Liver (tissue), 9 donors: Measurements from ENCODE around the gene ANKFN1. TPM values are rescaled to one million over a fixed set of nuclear protein-coding genes. Genes with fewer than 3 reads are reported as not detected.

Experiments used
- DNase-seq: peaks from one replicate; pipeline ENCODE4 v3.0.0-alpha.2; 2017; ENCODE audit warnings: low spot score
- H3K27ac ChIP-seq, 2 donors: one replicate each; pipeline ENCODE4 v1.7.0; 2013; ENCODE audit warnings: inconsistent platforms in 2 of 2, low read length in 2 of 2, control low read depth in 1 of 2, low read depth in 1 of 2, mild to moderate bottlenecking in 1 of 2
- H3K27me3 ChIP-seq, 4 donors: one replicate each; pipeline versions ENCODE4 v1.6.1 to v1.7.0; 2013; ENCODE audit warnings: low read length in 3 of 4, inconsistent platforms in 1 of 4, mild to moderate bottlenecking in 1 of 4, moderate library complexity in 1 of 4; ENCODE audit not compliant: control insufficient read depth in 4 of 4, insufficient read depth in 4 of 4
- H3K36me3 ChIP-seq, 4 donors: one replicate each; pipeline versions ENCODE4 v1.6.1 to v1.7.0; 2013; ENCODE audit warnings: low read length in 3 of 4, mild to moderate bottlenecking in 3 of 4, low read depth in 1 of 4, moderate library complexity in 1 of 4; ENCODE audit not compliant: control insufficient read depth in 4 of 4, insufficient read depth in 3 of 4
- H3K4me1 ChIP-seq, 4 donors: one replicate each; pipeline versions ENCODE4 v1.6.1 to v1.7.0; 2013; ENCODE audit warnings: low read length in 3 of 4, mild to moderate bottlenecking in 3 of 4, moderate library complexity in 1 of 4; ENCODE audit not compliant: control insufficient read depth in 4 of 4, insufficient read depth in 4 of 4
- H3K4me3 ChIP-seq, 3 donors: one replicate each; pipeline versions ENCODE4 v1.6.1 to v1.7.0; 2013; ENCODE audit warnings: low read length in 3 of 3, control low read depth in 1 of 3, low read depth in 1 of 3, mild to moderate bottlenecking in 1 of 3
- H3K9ac ChIP-seq, 2 donors: one replicate each; pipeline ENCODE4 v1.7.0; 2013; ENCODE audit warnings: low read length in 2 of 2, mild to moderate bottlenecking in 2 of 2, moderate library complexity in 2 of 2, control low read depth in 1 of 2, low read depth in 1 of 2
- H3K9me3 ChIP-seq, 4 donors: one replicate each; pipeline versions ENCODE4 v1.6.1 to v1.7.0; 2013; ENCODE audit warnings: low read length in 3 of 4; ENCODE audit not compliant: control insufficient read depth in 4 of 4
- ATF3 ChIP-seq: IDR thresholded peaks from 2 replicates; pipeline ENCODE4 v1.6.1; 2016; ENCODE audit warnings: antibody characterized with exemption
- CTCF ChIP-seq: fragments of 150-350 bp; IDR thresholded peaks from 2 replicates; pipeline ENCODE4 v1.5.1; 2017; ENCODE audit warnings: improper control_type of control experiment, low read depth, low read length; ENCODE audit not compliant: missing input control
- EGR1 ChIP-seq, 2 donors: IDR thresholded peaks; 2 replicates each; pipeline ENCODE4 v1.6.1; 2016 to 2018; ENCODE audit warnings: antibody characterized with exemption in 2 of 2, low read depth in 2 of 2
- FOXA1 ChIP-seq: IDR thresholded peaks from 2 replicates; pipeline ENCODE4 v1.6.1; 2016; ENCODE audit warnings: antibody characterized with exemption
- FOXA2 ChIP-seq: IDR thresholded peaks from 2 replicates; pipeline ENCODE4 v1.6.1; 2016; ENCODE audit warnings: antibody characterized with exemption
- GABPA ChIP-seq, 2 donors: IDR thresholded peaks in 1 of 2; conservative IDR thresholded peaks in 1 of 2; 2 replicates each; pipeline ENCODE4 v1.6.1; 2016; ENCODE audit warnings: antibody characterized with exemption in 2 of 2, mild to moderate bottlenecking in 1 of 2, moderate library complexity in 1 of 2
- HNF4A ChIP-seq, 2 donors: conservative IDR thresholded peaks; 2 replicates each; pipeline ENCODE4 v1.6.1; 2016; ENCODE audit warnings: antibody characterized with exemption in 2 of 2, mild to moderate bottlenecking in 2 of 2
- HNF4G ChIP-seq: IDR thresholded peaks from 2 replicates; pipeline ENCODE4 v1.6.1; 2016; ENCODE audit warnings: antibody characterized with exemption
- MAX ChIP-seq: IDR thresholded peaks from 2 replicates; pipeline ENCODE4 v1.6.1; 2016; ENCODE audit warnings: antibody characterized with exemption
- NR2F2 ChIP-seq: IDR thresholded peaks from 2 replicates; pipeline ENCODE4 v1.6.1; 2016; ENCODE audit warnings: antibody characterized with exemption
- RAD21 ChIP-seq, 2 donors: IDR thresholded peaks; 2 replicates each; pipeline ENCODE4 v1.6.1; 2016; ENCODE audit warnings: antibody characterized with exemption in 2 of 2, mild to moderate bottlenecking in 2 of 2
- RXRA ChIP-seq, 2 donors: IDR thresholded peaks; 2 replicates each; pipeline ENCODE4 v1.6.1; 2017 to 2018; ENCODE audit warnings: antibody characterized with exemption in 2 of 2, mild to moderate bottlenecking in 1 of 2
- SP1 ChIP-seq: IDR thresholded peaks from 2 replicates; pipeline ENCODE4 v1.6.1; 2018; ENCODE audit warnings: antibody characterized with exemption, mild to moderate bottlenecking
- TAF1 ChIP-seq: conservative IDR thresholded peaks from 2 replicates; pipeline ENCODE4 v1.6.1; 2016; ENCODE audit warnings: antibody characterized with exemption, mild to moderate bottlenecking
- YY1 ChIP-seq: IDR thresholded peaks from 2 replicates; pipeline ENCODE4 v1.6.1; 2016; ENCODE audit warnings: antibody characterized with exemption, mild to moderate bottlenecking
- WGBS: extraction: QIAGEN DNeasy Blood & Tissue Kit; methylation state at CpG from one replicate; pipeline ENCODE4 v1.1.7; 2013; 5-methylcytosine and 5-hydroxymethylcytosine counted together
- polyA plus RNA-seq, 2 donors: library from polyadenylated mRNA; stranded (reverse) in 1 of 2; unstranded in 1 of 2; fragments of 200-250 nt in 1 of 2; fragments of >200 nt in 1 of 2; fragmentation: Nextera tagmentation in 1 of 2; extraction: Ambion mirVana in 1 of 2; gene quantifications; one replicate each; pipeline versions ENCODE4 v1.2.1 to v1.2.3, GENCODE V29; 2013 to 2015
- total RNA-seq, 2 donors: library from RNA; depleted of rRNA; stranded (reverse); fragments of >200 nt; gene quantifications; one replicate each; pipeline ENCODE4 v1.2.3, GENCODE V29; 2014
- TF ChIP-seq, protein P1 (sequence below): IDR thresholded peaks from 2 replicates; pipeline ENCODE4 v1.6.1; 2016; ENCODE audit warnings: antibody characterized with exemption, mild to moderate bottlenecking
- donor health status: healthy.
- donor health status: healthy.
- donor health status: healthy.
- donor health status: healthy.
- donor health status: healthy.

ANKFN1 gene
- total and polyA plus RNA-seq, 4 donors: not detected

DNA sequence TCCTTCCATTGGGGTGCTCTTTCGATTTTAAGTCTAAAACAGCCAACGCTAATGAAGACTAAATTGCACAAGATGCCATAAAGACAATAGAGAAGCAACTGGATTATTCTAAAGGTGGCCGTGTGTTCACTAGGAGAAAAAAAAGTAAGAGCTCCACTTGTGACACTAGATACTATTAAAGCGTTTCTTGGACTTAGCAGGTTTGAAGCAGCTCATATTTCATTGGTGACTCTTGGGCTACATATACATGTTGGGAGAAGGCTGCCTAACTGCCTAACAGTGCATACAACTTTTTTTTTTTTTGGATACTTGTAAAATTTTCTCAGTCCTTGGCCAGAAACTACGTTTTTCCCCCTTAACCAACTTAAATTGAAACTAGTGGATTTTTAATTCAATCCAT is 328.4 kb downstream of the ANKFN1 start:
- Histone ChIP-seq H3K9ac (no peak overlapping the region), H3K4me1 (no peaks in the 10 kb centered on the region), H3K4me3 (no peak overlapping the region), H3K9me3 (no peaks in the 10 kb centered on the region), H3K27me3 (no peaks in the 10 kb centered on the region), H3K27ac (no peak overlapping the region), H3K36me3 (no peaks in the 10 kb centered on the region)
- no peak for DNase-seq
- 82% methylated on average over 5 of the region's 5 CpGs for WGBS
- TF ChIP-seq, protein P1, sequence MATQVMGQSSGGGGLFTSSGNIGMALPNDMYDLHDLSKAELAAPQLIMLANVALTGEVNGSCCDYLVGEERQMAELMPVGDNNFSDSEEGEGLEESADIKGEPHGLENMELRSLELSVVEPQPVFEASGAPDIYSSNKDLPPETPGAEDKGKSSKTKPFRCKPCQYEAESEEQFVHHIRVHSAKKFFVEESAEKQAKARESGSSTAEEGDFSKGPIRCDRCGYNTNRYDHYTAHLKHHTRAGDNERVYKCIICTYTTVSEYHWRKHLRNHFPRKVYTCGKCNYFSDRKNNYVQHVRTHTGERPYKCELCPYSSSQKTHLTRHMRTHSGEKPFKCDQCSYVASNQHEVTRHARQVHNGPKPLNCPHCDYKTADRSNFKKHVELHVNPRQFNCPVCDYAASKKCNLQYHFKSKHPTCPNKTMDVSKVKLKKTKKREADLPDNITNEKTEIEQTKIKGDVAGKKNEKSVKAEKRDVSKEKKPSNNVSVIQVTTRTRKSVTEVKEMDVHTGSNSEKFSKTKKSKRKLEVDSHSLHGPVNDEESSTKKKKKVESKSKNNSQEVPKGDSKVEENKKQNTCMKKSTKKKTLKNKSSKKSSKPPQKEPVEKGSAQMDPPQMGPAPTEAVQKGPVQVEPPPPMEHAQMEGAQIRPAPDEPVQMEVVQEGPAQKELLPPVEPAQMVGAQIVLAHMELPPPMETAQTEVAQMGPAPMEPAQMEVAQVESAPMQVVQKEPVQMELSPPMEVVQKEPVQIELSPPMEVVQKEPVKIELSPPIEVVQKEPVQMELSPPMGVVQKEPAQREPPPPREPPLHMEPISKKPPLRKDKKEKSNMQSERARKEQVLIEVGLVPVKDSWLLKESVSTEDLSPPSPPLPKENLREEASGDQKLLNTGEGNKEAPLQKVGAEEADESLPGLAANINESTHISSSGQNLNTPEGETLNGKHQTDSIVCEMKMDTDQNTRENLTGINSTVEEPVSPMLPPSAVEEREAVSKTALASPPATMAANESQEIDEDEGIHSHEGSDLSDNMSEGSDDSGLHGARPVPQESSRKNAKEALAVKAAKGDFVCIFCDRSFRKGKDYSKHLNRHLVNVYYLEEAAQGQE: no peak
- no peak for TF ChIP-seq SP1
- no peak for TF ChIP-seq HNF4A (conservative IDR thresholded peaks at IDR 0.05)
- no peak for TF ChIP-seq FOXA1
- no peak for TF ChIP-seq NR2F2

DNA sequence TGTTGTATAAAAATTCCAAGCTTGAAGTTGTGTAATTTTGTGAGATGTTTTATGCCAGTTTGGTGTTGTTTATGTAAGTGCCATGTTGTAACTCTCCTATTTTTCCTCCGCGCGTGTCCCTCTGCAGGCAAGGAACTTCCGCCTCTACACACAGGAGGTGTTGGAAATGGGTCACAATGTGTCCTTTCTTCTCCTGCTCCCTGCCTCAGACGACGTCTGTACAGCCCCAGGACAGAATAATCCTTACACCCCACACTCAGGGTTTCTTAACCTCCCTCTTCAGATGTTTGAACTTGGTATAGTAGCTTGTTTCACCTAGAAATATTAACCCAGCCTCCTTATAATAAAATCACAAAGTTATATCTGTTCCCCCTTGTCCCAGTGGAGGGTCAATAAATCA is 329.0 kb downstream of the ANKFN1 start:
- TF ChIP-seq FOXA2 (no peak), SP1 (no peak), RXRA (IDR thresholded peaks at IDR 0.05) (no peak)
- no peaks in the 10 kb centered on the region for H3K9me3 ChIP-seq
- WGBS: 84% methylated on average over 6 of the region's 6 CpGs

GRCh38 chr17:56486732-56487131 is 333.5 kb downstream of the ANKFN1 start:
- Histone ChIP-seq H3K4me1 (no peaks in the 10 kb centered on the region), H3K27ac (no peak overlapping the region), H3K9ac (no peak overlapping the region), H3K4me3 (no peak overlapping the region), H3K9me3 (no peaks in the 10 kb centered on the region), H3K27me3 (no peaks in the 10 kb centered on the region), H3K36me3 (no peaks in the 10 kb centered on the region)
- TF ChIP-seq ATF3: no peak
- TF ChIP-seq HNF4A (conservative IDR thresholded peaks at IDR 0.05): no peak
- TF ChIP-seq RAD21 (IDR thresholded peaks at IDR 0.05): no peak
- TF ChIP-seq HNF4G: no peak
- TF ChIP-seq RXRA (IDR thresholded peaks at IDR 0.05): no peak
- TF ChIP-seq CTCF: no peak
- no peak for TF ChIP-seq SP1
- no peak for TF ChIP-seq TAF1
- TF ChIP-seq YY1: no peak
- no peak for TF ChIP-seq EGR1 (IDR thresholded peaks at IDR 0.05; ENCODE audit: low read depth in 2 of 2)
- no peak for TF ChIP-seq NR2F2
- no peak for TF ChIP-seq MAX
- TF ChIP-seq, protein P1: no peak
- TF ChIP-seq GABPA (IDR thresholded peaks at IDR 0.05 in 1 of 2, conservative IDR thresholded peaks at IDR 0.05 in 1 of 2): no peak
- TF ChIP-seq FOXA1: no peak
- DNase-seq: no peak

More for the DNA sequence above, 329.0 kb downstream of the ANKFN1 start:
- Histone ChIP-seq H3K4me3 (no peak overlapping the region), H3K36me3 (no peaks in the 10 kb centered on the region), H3K27ac (no peak overlapping the region), H3K27me3 (no peaks in the 10 kb centered on the region), H3K9ac (no peak overlapping the region), H3K4me1 (no peaks in the 10 kb centered on the region)
- no peak for DNase-seq
